GM19351 (cell line): ENCODE measurements around the gene ZNHIT2.

ENCODE experiments used
- ATAC-seq: cut with Tn5 transposase; IDR thresholded peaks from one replicate; pipeline ENCODE4 v1.9.1; 2021; ENCODE audit warnings: mild to moderate bottlenecking, moderate library complexity; ENCODE audit not compliant: unreplicated experiment

The ZNHIT2 gene

GRCh38 chr11:65134952-65135632 lies 17.6 kb upstream of the ZNHIT2 start:
- peak; percentile 72 for ATAC-seq

DNA sequence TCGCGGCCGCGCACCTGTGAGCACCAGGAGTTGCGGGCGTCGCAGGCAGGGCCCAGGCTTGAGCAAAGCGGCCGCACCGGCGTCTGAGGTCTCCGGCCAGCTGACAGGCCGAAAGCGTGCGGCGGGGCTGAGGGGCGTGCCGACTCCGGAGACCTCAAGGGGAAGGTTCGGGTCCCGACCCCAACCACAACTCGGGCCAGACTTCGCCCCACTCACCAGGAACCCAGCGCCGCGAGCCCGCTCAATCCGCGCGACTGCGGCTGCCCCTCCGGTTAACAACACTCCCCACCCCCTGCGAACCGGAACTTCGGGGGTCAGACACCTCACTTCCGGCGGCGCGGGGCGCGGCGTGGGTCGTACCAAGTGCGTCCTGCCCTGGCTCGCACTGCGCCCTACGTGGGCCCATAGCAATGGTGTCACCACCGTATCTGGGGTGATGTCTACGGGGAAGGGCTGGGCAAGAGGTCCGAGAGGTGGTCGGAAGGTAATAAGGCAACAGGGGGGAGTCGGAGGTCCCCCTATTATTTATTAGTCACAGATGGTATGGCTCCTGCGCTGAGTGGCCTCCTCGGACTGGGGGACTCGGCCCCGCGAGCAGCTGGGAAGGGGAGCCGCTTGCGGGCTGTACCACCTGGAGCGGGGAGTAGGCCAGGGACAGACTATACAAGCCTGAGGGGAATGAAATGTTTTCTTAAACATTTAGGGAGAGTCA lies 16.9 kb upstream of the ZNHIT2 start, which contains the start of gene SYVN1:
Gene SYVN1 (minus strand): TSS at position 280 of the 712 bp plus-strand sequence. CDS start 918 bp downstream, outside the sequence.
- peak; percentile 56 for ATAC-seq

DNA sequence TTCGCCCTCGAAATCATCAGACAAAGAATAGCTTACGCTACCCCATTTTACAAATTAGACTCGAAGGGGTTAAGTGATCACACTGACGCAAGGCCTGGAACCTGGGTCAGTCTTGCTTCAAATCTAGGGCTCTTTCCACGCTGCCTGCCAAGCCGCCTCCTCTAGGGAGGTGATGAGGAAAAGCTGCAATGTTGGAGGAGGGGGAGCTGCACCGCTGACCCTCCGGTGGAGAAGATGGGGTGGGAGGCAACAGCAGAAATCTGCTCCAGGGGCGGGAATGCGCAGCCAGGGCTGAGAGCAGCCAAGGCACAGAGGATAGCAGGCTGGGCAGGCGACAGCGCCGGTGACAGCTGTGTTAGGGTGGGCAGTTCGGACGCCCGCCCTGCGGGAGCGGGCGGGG lies 16.2 kb upstream of the ZNHIT2 start:
- no peak for ATAC-seq

- ATAC-seq, result no peak
Measured at GRCh38 chr11:65132988-65133700, 15.6 kb upstream of the ZNHIT2 start.

GRCh38 chr11:65132238-65132987 lies 14.9 kb upstream of the ZNHIT2 start:
- peak; percentile 30 for ATAC-seq

GRCh38 chr11:65131895-65132237 lies 14.4 kb upstream of the ZNHIT2 start:
- ATAC-seq, result no peak

DNA sequence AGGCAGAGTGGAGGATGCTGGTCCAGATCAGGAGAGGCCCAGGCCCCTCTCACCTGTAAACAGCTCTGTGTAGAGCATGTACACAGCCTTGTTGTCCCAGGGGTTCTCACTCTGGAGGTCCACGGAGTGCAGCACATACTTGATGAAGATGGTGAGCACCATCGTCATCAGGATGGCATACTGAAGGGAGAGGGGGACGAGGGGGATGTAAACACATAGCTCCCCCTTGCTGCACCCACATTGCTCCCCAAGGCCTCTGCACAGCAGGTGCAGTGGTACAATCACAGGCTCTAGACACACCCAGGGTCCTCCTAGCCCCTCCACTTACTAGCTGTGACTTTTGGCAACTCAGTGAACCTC lies 13.9 kb upstream of the ZNHIT2 start:
- ATAC-seq, result no peak

GRCh38 chr11:65130631-65131416 lies 13.3 kb upstream of the ZNHIT2 start:
- ATAC-seq, result no peak

DNA sequence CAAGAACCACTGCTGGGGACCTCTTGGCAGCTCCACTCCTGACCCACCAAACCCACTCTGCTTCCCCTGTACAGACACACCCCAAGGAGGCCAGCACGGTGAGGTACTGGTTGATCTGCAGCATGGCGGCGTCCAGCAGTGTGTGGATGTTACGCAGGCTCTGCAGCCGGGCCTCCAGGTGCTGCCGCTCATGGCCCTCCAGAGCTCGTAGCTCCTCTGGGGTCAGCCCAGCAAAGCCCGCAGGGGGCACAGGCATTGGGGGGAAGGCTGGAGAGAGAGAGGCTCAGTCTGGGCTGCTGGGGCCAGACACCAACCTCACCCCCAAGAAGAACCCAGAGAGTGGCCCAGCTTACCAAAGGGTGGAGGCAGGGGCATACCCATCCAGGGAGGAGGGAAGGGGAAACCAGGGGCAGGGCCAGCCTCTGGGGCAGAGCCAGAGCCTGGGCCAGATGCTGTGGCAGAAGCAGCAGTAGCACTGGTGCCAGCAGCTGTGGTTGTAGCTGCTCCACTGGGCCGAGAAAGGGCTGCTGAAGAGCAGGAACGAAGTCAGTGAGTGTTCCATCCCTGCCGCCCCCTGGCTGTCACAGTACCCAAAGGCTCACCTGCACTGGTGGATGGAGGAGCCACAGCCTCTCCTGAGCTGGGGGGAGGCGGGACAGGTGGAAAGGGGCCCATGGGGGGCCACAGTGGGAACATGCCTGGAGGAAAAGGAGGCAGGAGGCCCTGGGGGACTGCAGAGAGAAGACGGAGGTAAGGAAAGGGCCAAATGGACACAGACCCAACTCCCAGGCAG lies 12.3 kb upstream of the ZNHIT2 start:
- ATAC-seq, result no peak

DNA sequence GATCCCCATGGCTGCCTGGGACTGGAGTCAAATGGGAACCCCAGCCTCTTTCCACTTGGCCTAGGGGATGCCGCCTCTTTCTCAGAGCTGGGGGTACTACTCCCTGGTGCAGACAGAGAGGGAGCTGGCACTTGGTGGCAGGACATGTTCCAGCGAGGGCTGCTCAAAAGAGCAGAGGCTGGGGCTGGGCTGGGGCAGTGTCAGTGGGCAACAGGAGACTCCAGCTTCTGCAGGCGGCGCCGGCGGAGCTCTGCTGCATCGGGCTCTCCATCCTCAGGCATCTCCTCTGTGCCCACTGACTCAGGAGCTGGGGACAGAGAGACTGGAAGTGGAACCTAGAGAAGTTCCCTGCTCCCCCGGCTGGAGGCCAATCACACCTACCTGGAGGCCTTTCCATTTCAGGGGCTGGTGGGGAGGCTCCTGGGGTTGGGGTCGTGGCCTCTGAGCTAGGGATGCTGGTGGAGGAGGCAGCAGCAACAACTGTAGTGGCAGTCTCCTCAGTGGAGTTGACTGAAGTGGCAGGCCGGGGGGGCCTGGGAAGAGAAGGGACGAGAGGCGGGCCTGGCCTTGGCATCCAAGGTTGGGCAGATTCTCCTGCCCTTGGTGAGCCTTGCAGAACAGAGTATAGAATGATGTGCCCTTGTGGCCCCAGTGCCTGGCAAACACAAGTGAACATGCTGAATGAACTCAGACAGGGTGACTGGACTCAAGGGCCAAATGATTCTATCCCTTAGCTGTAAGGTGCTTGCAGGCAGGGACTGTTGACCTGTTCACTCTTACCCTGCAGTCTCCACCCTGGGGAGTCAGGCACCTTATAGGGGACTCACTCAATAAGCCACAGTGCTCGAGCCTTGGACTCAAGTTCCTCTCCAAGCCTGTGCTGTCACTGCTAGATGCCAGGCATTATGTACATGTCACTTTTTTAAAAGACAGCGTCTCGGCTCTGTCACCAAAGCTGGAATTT lies 11.0 kb upstream of the ZNHIT2 start:
- no peak for ATAC-seq

- no peak for ATAC-seq
Measured at GRCh38 chr11:65127473-65128181, 10.1 kb upstream of the ZNHIT2 start.

DNA sequence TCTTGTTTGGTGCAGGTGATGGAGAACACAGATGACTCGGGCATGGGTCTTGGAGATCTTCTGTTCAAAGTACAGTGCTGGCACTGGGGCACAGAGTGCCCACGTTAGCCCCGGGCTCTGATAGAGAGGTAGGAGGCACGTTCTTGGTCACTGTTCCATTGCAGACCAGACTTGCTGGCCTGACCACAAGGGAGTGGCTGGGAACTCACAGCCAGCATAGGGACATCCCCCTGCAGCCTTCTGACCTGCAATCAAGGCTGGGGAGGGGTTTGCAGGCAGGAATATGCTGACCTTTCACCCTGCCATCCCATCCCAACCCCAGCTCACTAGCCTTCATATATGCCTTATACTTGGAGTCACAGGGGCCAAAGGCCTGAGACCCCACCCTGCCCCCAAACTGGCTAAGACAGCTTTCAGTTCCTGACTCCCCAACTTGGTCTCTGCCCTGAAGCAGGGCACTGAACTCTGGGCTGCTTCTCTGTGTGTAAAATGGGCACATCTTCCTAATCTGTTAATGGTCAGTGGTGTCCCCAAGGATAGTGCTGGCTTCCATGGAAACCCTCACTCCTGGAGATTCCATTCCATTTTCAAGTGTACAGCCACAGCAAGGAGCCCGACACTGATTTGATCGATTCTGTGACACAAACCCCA lies 9.2 kb upstream of the ZNHIT2 start:
- ATAC-seq, result no peak

GRCh38 chr11:65125197-65126056 lies 7.9 kb upstream of the ZNHIT2 start:
- ATAC-seq, result no peak

DNA sequence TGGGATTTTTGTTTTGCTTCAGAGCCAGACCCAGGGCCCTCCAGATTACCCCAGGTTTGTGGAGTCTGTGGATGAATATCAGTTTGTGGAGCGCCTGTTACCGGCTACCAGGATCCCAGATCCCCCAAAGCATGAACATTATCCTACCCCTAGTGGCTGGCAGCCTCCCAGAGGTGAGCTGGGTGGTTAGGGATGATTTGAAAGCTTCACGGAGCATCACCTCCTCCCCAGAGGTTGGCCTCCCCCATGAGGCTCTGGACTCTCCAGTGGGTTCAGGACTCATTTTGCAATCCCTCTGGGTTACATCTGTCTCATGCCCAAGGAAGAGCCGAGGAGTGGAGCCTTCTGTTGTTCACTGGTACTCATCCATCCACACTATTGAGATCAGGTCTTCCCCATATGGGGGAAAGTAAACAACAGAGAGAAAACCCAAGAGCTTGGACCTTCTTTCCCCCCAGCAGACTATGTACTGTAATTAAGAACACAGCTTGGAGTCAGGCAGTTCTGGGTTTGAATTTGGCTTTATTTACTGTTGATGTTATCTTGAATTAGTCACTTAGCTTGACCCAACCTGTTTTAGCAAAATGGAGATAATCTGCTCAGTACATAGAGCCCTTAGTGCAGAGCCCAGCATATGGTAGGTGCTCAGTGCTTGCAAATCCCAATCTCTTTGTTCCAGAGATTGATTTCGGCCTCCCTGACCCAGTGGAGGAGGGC lies 7.1 kb upstream of the ZNHIT2 start:
- ATAC-seq, result no peak

DNA sequence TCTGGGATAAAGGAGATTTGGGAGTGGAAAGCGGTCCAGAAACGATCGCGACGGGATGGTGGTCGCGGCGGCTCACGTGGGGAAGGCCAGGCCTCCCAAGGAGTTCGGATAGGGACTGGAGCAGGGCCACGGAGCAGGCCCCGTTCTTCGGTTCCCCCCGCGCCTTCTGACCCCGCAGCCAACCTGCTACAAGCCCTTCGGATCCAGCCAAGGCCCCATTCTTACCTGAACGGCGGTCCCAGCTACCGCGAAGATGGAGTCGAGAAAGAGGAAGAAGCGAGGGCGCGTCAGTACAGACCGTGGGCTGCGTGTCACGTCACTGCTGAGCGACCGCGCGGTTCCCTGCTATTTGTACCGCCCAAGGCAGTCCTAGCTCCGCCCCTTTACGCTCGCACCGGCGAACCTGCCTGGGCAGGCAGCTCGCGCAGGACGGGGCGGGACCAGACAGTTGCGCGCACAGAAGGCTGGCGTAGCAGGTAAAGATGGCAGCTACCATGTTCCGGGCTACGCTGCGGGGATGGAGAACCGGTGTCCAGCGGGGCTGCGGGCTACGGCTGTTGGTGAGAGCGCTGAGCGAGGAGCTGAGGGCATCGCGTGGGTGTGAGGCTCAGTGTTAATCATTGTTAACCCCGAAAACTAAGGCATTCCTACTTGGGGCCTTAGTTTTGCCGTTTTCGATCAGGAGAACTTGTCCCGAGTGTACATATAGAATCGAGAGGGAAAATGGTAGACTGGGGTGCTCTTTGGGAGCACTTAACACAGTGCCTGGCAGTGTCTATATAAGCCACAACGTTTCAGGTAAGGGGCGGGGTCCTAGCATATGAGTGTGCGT lies 4.6 kb upstream of the ZNHIT2 start, which contains the start of the genes FAU and MRPL49:
Gene FAU (minus strand): TSS at position 270 of the 832 bp plus-strand sequence. CDS start 321 bp downstream, outside the sequence.
Gene MRPL49 (plus strand): TSS at position 457 of the 832 bp plus-strand sequence. CDS start 26 bp downstream, at position 483.
- ATAC-seq, result peak; percentile 69
